GM12873 (cell line): ENCODE data around the gene TNFRSF13B.

Experiments
- TF ChIP-seq, protein P1 (sequence below): IDR thresholded peaks from 2 replicates; pipeline ENCODE4 v1.5.1; 2012; ENCODE audit warnings: low read depth, mild to moderate bottlenecking, moderate library complexity, low read length, control low read depth; ENCODE audit not compliant: insufficient read depth; ENCODE audit errors: missing control alignments

Gene TNFRSF13B

DNA sequence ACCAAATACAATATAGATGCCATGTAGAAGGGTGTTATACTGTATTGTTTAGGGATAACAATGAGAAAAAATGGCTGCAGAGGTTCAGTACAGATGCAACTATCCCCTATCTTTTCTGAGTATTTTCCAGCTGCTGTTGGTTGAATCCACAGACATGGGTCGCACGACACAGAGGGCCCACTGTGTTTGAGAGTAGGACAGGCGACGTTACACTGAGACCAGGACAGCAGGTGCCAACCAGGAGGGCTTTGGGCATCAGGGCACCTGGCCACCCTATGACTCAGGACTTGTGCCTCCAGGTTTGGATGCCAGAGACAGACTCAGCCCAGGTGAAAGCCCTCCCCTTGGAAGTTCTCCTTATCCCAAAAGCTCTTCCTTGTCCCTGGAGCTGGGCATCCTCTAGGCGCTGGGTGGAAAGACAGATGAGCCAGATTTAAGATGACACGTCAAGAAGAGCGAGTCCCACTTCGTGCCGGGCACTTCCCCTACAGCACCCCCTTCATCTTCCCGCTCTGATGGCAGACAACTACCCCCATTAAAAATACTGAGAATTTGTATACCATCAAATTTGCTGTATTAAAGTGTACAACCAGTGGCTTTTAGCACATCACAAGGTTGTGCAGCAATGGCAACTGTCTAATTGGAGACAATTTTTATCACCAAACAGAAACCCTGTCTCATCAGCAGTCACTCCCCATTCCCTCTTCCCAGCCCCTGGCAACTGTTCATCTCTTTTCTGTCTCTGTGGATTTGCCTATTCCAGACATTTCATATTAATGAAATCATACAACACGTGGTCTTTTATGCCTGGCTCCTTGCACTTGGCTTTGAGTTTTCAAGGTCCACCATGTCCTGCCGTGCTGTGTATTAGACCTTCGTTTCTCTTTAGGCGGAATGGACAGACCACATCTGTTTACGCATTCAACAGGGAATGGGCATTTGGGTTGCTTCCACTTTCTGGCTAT lies 30.6 kb downstream of the TNFRSF13B start:
- TF ChIP-seq, protein P1, sequence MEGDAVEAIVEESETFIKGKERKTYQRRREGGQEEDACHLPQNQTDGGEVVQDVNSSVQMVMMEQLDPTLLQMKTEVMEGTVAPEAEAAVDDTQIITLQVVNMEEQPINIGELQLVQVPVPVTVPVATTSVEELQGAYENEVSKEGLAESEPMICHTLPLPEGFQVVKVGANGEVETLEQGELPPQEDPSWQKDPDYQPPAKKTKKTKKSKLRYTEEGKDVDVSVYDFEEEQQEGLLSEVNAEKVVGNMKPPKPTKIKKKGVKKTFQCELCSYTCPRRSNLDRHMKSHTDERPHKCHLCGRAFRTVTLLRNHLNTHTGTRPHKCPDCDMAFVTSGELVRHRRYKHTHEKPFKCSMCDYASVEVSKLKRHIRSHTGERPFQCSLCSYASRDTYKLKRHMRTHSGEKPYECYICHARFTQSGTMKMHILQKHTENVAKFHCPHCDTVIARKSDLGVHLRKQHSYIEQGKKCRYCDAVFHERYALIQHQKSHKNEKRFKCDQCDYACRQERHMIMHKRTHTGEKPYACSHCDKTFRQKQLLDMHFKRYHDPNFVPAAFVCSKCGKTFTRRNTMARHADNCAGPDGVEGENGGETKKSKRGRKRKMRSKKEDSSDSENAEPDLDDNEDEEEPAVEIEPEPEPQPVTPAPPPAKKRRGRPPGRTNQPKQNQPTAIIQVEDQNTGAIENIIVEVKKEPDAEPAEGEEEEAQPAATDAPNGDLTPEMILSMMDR = no peak

DNA sequence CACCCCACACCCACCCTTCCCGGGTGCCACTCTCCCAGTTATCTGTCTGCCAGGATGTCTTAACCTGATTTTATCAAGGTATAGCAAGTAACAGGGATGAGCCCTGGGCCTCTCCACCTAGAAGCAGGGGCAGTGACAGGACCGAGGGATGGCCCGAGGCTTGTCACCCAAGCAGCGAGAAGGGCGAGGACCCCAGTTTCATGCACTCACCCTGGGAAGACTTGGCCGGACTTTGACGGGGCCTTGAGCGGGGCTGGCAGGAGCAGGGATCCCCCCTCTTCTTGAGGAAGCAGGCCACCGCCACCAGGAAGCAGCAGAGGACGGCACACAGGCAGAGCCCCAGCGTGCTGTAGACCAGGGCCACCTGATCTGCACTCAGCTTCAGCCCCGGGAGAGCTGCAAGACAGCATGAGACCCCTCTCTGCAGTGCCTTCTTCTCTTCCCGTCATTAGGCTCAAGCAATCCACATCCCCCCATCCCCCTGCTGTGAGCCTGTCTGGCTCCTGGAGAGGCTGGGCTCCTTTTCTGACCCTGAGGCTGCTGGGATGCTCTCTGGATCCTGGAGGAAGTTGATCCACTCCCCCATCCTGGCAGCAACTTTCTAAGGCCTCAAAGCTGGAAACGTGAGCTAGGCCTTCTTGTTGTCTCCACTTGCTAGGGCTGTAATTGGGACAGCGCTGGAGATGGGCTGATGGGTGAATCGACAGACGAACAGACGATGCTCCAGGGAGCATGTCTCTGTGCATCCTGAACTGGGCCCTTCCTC lies 31.6 kb downstream of the TNFRSF13B start:
- TF ChIP-seq, protein P1 = no peak

DNA sequence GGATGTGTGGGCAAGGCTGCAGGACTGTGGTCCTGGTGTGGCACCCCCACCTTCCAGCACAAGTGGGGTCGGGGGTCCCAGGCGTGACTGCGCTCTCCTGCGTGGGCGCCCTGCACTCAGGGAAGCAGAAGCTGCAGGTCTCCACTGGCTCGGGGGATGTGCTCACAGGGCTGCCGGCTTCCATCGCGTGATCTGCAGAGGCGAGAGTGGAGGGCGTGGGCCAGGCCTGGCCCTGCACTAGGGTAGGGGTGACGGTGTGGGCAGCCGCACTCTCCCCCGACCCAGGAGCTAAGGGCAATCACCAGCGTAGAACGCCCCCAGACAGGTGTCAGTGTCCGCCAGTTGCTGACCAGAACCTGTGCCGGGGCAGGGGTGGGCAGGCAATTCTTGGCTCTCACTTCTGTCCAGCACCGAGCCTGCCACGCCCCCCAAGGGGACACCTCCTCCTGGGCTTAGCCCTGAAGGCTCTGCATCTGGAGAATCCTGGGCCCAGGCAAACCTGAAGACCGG lies 32.3 kb downstream of the TNFRSF13B start:
- TF ChIP-seq, protein P1 = no peak

DNA sequence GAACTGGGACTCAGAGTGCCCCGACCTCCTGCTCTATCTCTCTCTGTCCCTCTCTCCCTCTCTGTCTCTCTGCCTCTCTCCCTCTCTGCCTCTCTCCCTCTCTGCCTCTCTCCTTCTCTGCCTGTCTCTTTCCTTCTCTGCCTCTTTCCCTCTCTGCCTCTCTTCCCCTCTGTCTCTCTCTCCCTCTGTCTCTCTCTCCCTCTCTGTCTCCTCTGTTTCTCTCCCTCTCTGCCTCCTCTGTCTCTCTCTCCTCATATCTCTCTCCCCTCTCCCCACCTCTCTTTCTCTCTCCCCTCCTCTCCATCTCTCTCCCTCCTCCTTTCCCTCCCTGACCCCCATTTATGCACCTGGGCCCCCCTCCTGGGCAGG lies 32.7 kb downstream of the TNFRSF13B start:
- TF ChIP-seq, protein P1 = no peak

DNA sequence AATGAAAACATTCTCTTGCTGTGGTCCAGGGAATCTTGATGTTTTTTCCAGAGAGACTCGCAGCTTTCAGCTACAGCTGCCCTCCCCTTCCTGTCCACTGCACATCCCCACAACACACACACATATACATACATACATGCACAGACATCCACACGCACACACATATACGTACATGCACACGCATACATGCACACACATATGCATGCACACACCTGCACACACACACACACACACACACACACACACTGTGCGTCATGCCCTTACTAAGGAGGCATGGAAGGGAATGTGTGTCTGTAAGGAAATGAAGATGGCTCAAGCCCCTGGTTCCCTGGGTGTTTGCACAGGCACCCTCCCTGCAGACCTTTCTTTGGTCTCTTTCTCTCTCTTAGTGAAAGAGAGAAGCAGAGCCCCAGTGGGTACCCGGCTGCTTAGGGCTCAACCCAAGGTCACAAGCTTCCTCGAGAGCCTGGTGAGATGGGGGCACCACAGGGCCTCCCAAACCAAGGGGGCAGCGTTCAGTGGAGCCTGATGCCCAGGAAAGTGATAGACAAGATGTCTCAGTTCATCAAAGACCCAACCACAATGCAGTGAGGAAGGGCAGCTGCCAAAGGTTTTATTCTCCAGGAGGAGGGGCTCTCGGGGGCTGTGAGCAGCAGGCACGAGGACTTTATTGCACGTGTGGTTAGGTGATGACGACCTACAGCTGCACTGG lies 33.3 kb downstream of the TNFRSF13B start:
- TF ChIP-seq, protein P1 = no peak

DNA sequence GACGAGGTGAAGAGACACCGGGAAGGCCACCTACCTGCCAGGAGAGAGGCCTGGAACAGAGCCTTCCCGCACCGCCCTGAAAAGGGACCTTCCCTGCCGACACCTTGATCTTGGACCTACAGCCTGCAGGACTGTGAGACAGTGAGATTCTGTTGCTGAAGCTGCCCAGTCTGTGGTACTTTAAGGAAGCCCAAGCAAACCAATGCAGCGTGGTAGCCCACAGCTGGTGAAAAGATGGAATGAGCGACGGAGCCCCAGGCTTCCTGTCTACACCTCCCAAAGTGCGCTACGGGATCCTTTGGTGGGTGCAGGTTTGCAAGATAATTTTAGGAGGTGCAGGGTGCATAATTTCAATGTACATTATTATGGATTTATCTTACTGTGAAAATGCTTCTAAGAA lies 33.9 kb downstream of the TNFRSF13B start:
- TF ChIP-seq, protein P1 = no peak

DNA sequence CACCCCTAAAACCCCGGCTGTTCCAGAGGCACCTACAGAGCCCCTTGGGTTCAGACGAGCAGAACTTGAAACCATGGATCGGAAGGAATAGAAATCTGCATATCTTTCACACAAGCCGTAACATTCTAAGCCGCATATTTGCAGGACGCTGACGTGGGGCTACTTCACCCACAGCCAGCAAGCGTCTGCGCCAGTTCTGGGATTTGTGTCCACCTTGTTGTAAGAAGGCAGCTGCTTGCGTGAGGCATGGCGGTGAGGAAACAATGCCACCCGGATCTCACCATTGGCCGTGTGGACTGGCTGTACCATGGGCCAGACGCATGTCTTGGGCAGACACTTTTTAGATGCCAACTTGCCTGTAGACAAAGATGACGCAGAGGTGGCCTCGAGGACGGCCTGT lies 34.5 kb downstream of the TNFRSF13B start:
- TF ChIP-seq, protein P1 = no peak
